Lung (tissue), 12 donors: ENCODE data around the gene EXOSC5. TPM values are rescaled to one million over a fixed set of nuclear protein-coding genes. Genes with fewer than 3 reads are reported as not detected.

Experiments
- ATAC-seq: fragments of 200-7000 bp; cut with Tn5 transposase; one replicate; pipeline ENCODE4 v1.9.1; 2020; ENCODE audit warnings: moderate number of reproducible peaks; ENCODE audit not compliant: insufficient read depth, low FRiP score
- DNase-seq, 3 donors: peaks; one replicate each; pipeline ENCODE4 v3.0.0-alpha.2; 2013 to 2017
- H3K27ac ChIP-seq, 2 donors: one replicate each; pipeline ENCODE4 v1.5.1; 2013; ENCODE audit warnings: mild to moderate bottlenecking in 2 of 2, moderate library complexity in 2 of 2, control low read depth in 1 of 2, inconsistent platforms in 1 of 2, low read depth in 1 of 2, low read length in 1 of 2
- H3K27me3 ChIP-seq, 3 donors: one replicate each; pipeline ENCODE4 v1.5.1; 2013; ENCODE audit warnings: low read length in 2 of 3; ENCODE audit not compliant: control insufficient read depth in 3 of 3, insufficient read depth in 3 of 3
- H3K36me3 ChIP-seq, 4 donors: one replicate each; pipeline ENCODE4 v1.5.1; 2013; ENCODE audit warnings: low read length in 4 of 4, mild to moderate bottlenecking in 1 of 4, moderate library complexity in 1 of 4; ENCODE audit not compliant: control insufficient read depth in 4 of 4, insufficient read depth in 4 of 4
- H3K4me1 ChIP-seq, 5 donors: one replicate each; pipeline ENCODE4 v1.5.1; 2013; ENCODE audit warnings: low read length in 5 of 5, mild to moderate bottlenecking in 2 of 5, moderate library complexity in 1 of 5; ENCODE audit not compliant: control insufficient read depth in 5 of 5, insufficient read depth in 5 of 5
- H3K4me3 ChIP-seq: one replicate; pipeline ENCODE4 v1.5.1; 2013; ENCODE audit warnings: mild to moderate bottlenecking, control low read depth, moderate library complexity
- H3K9ac ChIP-seq, 2 donors: one replicate each; pipeline ENCODE4 v1.5.1; 2013; ENCODE audit warnings: low read length in 2 of 2, control low read depth in 1 of 2; ENCODE audit not compliant: insufficient read depth in 1 of 2
- H3K9me3 ChIP-seq, 4 donors: one replicate each; pipeline ENCODE4 v1.5.1; 2013; ENCODE audit warnings: low read length in 3 of 4, mild to moderate bottlenecking in 1 of 4, moderate library complexity in 1 of 4; ENCODE audit not compliant: control insufficient read depth in 4 of 4, insufficient read depth in 3 of 4
- WGBS, 2 donors: extraction: QIAGEN DNeasy Blood & Tissue Kit; methylation state at CpG; one replicate each; pipeline ENCODE4 v1.1.7; 2013; 5-methylcytosine and 5-hydroxymethylcytosine counted together
- polyA plus RNA-seq, 2 donors: library from polyadenylated mRNA; stranded (reverse); fragments of 200-250 nt; gene quantifications; one replicate each; pipeline ENCODE4 v1.2.1, GENCODE V29; 2013
- total RNA-seq, 2 donors: library from RNA; depleted of rRNA in 1 of 2; stranded (reverse); fragments of >200 nt in 1 of 2; gene quantifications; one replicate each; pipeline ENCODE4 v1.2.1, GENCODE V29; 2014 to 2021
- TF ChIP-seq, protein P1 (sequence below): IDR thresholded peaks from 2 replicates; pipeline ENCODE4 v1.5.1; 2012; ENCODE audit warnings: mild to moderate bottlenecking; ENCODE audit errors: control extremely low read depth, extremely low read depth
- donor health status: control.
- donor health status: control.
- donor health status: Bipolar disorder and iron deficiency.
- donor health status: healthy.
- donor health status: DM: yes; HTN: yes; CAD: no.

Gene EXOSC5
- total and polyA plus RNA-seq, 4 donors: 6.3 to 34.4 (median 27.1) TPM

DNA sequence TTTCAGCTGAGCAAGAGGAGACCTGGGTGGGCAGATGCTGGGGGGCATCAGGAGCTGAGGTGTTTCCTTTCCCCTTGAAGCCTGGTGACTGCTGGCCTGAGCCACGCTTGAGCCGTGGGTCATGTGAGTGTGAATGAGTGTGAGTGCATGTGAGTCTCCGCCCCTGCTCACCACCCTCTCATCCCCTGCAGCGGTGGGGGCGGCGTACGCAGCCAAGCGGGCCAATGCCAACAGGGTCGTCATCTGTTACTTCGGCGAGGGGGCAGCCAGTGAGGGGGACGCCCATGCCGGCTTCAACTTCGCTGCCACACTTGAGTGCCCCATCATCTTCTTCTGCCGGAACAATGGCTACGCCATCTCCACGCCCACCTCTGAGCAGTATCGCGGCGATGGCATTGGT, 24.8 kb upstream of the EXOSC5 start:
- Histone ChIP-seq H3K36me3 (peaks cover 8 to 43% (median 19%) of the 10 kb centered on the region in 4 donors), H3K27ac (peak overlapping the region in 1 of 2 donors; percentile 46), H3K9me3 (no peaks in the 10 kb centered on the region), H3K9ac (no peak overlapping the region), H3K27me3 (no peaks in the 10 kb centered on the region), H3K4me3 (no peak overlapping the region), H3K4me1 (peaks cover 0 to 19% (median 0%) of the 10 kb centered on the region in 5 donors)
- 94 to 96% methylated on average over 20 of the region's 20 CpGs for WGBS, 2 donors
- TF ChIP-seq, protein P1, sequence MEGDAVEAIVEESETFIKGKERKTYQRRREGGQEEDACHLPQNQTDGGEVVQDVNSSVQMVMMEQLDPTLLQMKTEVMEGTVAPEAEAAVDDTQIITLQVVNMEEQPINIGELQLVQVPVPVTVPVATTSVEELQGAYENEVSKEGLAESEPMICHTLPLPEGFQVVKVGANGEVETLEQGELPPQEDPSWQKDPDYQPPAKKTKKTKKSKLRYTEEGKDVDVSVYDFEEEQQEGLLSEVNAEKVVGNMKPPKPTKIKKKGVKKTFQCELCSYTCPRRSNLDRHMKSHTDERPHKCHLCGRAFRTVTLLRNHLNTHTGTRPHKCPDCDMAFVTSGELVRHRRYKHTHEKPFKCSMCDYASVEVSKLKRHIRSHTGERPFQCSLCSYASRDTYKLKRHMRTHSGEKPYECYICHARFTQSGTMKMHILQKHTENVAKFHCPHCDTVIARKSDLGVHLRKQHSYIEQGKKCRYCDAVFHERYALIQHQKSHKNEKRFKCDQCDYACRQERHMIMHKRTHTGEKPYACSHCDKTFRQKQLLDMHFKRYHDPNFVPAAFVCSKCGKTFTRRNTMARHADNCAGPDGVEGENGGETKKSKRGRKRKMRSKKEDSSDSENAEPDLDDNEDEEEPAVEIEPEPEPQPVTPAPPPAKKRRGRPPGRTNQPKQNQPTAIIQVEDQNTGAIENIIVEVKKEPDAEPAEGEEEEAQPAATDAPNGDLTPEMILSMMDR: no peak
- ATAC-seq (no peak), DNase-seq (no peak)

DNA sequence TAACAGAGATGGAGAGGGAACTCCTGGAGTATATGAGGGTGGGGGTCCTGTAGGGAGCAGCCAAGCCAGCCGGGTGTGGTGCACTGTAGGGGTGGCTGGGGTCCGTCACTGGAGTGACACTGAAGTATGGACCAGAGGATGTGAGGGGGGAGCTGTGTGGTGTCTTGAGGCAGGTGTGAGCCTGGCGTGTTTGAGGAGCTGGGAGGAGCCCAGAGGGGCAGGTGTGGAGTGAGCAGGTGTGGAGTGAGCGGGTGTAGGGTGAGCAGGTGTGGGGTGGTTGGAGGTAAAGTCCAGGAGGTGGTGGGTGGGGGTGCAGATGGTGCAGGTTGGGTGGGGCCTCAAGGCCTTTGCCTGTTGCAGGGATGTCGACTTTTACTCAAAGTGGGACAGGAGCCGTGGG, 24.2 kb upstream of the EXOSC5 start:
- Histone ChIP-seq H3K9me3 (no peaks in the 10 kb centered on the region), H3K27me3 (no peaks in the 10 kb centered on the region), H3K4me1 (peaks cover 0 to 17% (median 0%) of the 10 kb centered on the region in 5 donors), H3K27ac (peak overlapping the region in 1 of 2 donors; percentile 50), H3K4me3 (no peak overlapping the region), H3K36me3 (peaks cover 8 to 43% (median 19%) of the 10 kb centered on the region in 4 donors), H3K9ac (no peak overlapping the region)
- no peak for DNase-seq
- TF ChIP-seq, protein P1: no peak
- ATAC-seq: no peak
- 87 to 91% methylated on average over 6 of the region's 6 CpGs for WGBS, 2 donors

DNA sequence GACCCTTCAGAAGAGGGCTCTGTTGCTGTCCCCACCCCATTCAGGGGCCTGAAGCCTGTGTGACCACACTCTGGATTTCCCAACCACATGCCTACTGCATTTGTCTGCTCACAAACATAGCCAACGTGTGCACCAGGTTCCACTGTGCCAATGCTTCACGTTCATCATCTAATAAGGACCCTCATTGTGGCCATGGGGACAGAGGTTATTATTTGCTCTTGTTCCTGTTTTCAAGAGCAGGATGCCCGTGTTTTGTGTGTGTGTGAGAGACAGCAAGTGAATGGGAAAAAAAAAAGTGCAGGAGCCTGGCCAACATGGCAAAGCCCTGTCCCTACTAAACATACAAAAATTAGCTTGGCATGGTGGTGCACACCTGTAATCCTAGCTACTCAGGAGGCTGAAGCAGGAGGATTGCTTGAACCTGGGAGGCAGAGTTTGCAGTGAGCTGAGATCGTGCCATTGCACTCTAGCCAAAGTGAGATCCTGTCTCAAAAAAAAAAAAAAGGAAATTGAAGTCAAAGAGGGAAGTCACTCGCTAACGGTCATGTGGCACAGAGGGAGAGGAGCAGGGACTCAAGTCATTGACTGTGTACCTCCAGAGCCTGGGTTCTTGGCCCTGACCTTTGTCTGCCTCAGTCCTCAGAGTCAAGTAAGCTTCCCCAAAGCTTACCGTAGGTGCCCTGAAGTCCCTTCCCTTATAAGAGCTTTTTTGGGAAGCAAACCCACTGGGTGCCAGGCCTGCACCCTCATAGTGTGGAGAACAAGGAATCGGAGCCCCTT, 23.1 kb upstream of the EXOSC5 start:
- H3K27ac ChIP-seq: peak overlapping the region in 1 of 2 donors; percentile 50
- H3K4me1 ChIP-seq: peaks cover 0 to 14% (median 0%) of the 10 kb centered on the region in 5 donors
- no peak overlapping the region for H3K9ac ChIP-seq
- 31 to 46% methylated on average over 8 of the region's 8 CpGs for WGBS, 2 donors
- H3K9me3 ChIP-seq: no peaks in the 10 kb centered on the region
- H3K36me3 ChIP-seq: peaks cover 8 to 40% (median 19%) of the 10 kb centered on the region in 4 donors
- H3K27me3 ChIP-seq: no peaks in the 10 kb centered on the region
- ATAC-seq (no peak), DNase-seq (no peak)
- TF ChIP-seq, protein P1: no peak
- no peak overlapping the region for H3K4me3 ChIP-seq
